Fibroblast of lung (primary cell): Measurements from ENCODE around the gene INPP5A.

Experiments
- CTCF ChIP-seq, 2 donors: IDR thresholded peaks in 1 of 2; conservative IDR thresholded peaks in 1 of 2; 1 replicate in 1 of 2; 2 replicates in 1 of 2; pipeline ENCODE4 v1.5.1; 2011 to 2012; ENCODE audit warnings: low read length in 2 of 2, control low read depth in 1 of 2, inconsistent platforms in 1 of 2, low read depth in 1 of 2, mild to moderate bottlenecking in 1 of 2
- EZH2 ChIP-seq: IDR thresholded peaks from 2 replicates; pipeline ENCODE4 v1.5.1; 2012; ENCODE audit warnings: low read length, control low read depth, mild to moderate bottlenecking; ENCODE audit errors: missing control alignments

GRCh38 chr10:132626019-132626760, 88.6 kb downstream of the INPP5A start:
- TF ChIP-seq CTCF (conservative IDR thresholded peaks at IDR 0.05 in 1 of 2, IDR thresholded peaks at IDR 0.05 in 1 of 2; ENCODE audit: low read depth in 1 of 2, low read length in 2 of 2) (no peak), EZH2 (no peak)
